Iris pigment epithelial cell (primary cell): Measurements from ENCODE around the gene ZNF577.
A peak's percentile ranks its signal among the peaks of the same experiment; 100 is the strongest.

ENCODE experiments used
- DNase-seq: peaks from one replicate; pipeline ENCODE4 v3.0.0-alpha.2; 2011; ENCODE audit warnings: low read depth

Gene ZNF577

DNA sequence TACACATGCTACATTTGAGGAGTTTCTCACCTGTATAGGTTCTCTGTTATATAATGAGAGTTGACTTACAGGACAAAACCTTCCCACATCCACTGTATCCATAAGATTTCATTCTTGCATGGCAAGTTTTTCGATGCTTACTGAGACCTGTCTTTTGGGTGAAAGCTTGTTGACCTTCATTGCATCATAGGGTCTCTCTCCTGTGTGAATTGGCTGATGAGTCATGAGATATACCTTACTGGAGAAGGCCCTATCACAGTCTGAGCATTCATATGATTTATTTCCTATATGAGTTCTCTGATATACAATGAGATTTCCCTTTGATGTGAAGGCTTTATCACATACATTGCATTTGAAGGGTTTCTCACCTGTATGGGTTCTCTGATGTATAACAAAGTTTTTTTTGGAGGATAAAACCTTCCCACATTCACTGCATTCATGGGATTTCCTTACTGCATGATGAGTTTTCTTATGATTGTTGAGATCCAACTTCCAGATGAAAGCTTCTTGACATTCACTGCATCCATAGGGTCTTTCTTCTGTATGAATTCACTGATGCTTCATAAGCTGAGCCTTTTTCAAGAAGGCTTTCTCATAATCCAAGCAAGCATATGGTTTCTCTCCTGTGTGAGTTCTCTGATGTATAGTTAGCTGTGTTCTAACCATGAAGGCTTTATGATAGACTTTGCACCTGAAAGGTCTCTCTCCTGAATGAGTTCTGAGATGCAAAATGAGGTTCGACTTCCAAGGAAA is 25.7 kb downstream of the ZNF577 start:
- DNase-seq, result no peak

DNA sequence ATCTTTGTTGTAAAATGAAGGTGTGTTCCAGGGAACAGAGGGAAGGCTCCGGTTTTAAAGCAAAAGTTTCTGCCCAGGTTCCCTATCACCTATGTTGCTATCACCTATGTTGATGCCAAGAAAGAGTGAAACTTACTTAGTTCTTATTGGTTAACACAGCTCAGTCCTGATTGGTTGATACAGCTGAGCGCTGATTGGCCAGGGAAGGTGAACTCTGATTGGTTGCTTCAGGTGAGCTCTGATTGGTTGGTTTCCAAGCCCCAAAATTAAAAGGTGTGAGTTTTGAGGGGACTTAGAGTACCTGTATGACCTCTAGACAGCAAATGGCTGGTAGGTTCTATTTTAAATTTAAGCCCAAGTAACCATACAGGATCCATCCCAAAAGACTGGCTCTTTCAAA is 50.6 kb downstream of the ZNF577 start:
- no peak for DNase-seq

DNA sequence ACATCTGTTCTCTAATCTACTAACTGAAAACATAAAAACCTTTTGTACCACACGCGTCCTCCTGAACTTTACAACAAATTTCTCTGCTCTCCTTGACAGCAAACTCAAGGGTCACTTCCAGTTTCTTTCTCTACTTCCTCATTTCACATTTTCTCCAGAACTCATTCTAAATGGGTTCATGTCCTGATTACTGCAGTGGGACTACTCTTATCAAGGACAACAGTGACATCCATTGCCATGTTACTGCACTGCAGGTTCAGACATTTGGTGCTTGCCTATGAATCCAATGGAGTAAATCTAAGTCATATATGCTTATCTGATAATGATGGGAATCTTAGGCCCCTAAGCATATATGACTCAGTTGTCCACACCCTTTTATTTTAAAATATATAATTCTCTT is 57.5 kb downstream of the ZNF577 start:
- peak; percentile 1 for DNase-seq

DNA sequence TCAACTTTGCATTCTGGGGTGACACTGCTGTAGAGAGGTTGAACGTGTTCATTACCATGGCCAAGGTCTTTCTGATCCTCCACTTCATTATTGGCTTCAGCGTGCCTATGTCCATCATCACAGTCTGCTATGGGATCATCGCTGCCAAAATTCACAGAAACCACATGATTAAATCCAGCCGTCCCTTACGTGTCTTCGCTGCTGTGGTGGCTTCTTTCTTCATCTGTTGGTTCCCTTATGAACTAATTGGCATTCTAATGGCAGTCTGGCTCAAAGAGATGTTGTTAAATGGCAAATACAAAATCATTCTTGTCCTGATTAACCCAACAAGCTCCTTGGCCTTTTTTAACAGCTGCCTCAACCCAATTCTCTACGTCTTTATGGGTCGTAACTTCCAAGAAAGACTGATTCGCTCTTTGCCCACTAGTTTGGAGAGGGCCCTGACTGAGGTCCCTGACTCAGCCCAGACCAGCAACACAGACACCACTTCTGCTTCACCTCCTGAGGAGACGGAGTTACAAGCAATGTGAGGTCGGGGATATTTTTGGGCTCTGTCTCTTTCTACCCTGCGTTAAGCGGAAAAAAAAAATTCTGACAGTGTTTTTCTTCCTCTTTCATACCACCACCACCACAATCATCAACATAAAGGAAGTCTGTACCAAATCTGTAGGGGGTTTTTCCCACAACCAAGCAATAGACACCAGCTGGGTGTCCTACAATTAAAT is 63.3 kb downstream of the ZNF577 start:
- DNase-seq, result no peak

DNA sequence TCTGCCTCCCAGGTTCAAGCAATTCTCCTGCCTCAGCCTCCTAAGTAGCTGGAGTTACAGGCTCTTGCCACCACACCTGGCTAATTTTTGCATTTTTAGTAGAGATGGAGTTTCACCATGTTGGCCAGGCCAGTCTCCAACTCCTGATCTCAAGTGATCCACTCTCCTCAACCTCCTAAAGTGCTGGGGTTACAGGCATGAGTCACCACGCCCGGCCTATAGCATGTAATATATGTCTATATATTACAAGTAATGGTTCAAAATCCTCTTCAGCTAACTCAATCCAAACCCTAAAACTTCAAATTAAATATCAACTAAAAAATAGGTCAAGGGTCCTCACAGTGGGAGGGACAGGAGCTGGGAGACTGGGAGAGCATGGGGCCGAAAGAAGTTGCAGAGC is 64.8 kb downstream of the ZNF577 start:
- no peak for DNase-seq

DNA sequence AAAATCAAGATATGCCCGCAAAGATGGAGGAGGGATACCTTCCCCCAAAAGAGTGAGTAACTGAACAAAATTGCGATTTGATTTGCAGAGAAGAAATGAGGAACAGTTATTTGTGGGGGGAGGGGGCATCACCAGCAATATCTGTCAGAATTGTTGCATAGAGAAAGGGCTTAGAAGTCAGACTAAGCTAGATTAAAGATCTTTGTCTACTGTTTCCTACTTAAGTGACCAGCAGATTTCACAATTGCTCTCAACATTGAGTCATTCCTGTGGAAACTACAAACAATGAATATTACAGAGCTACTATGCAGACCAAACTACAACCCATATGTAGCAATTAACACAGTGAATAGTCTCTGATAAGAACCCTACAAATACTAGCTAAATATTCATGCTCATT is 65.4 kb downstream of the ZNF577 start:
- DNase-seq, result peak; percentile 54

DNA sequence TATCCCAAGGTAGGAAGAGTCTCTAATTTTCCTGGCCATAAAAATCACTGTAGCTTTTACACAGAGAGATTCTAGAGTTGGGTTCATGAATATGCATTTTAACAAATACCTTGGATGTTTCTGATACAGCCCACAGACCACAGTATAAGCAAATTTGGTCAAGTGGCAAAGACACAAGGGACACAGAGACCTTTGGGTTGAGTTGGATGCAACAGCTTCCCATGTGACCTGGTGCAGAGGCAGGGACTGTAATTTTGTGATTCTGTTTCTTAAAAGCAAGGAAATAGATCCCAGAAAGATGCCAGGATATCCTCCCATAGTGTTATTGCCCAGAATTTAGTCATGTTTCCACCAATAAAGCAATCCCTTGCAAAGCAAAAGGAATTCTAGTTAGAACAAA is 65.8 kb downstream of the ZNF577 start:
- no peak for DNase-seq

DNA sequence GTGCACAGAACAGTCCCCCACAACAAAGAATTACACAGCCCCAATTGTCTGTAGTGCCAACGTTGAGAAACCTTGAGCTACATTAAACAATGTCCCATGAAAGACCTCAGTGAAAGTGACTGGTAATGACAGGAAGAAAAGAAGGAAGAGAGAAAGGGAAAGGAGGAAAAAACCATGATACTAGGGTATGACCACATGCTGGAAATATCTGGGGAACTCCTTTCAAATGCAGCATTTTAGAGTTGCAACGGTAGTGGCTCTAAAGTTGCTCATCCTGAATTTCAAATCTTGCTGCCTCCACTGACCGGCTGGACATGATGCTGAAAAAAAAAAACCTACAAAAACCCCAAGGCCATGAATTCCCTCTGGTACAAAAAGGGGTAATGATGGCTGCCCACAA is 66.3 kb downstream of the ZNF577 start:
- DNase-seq, result no peak
